Airway epithelial cell (primary cell): Measurements from ENCODE around the gene DENR. TPM values are rescaled to one million over a fixed set of nuclear protein-coding genes. Genes with fewer than 3 reads are reported as not detected.

Experiments
- total RNA-seq: library from RNA; depleted of rRNA; stranded (reverse); fragments of >200 nt; gene quantifications from 2 replicates; pipeline ENCODE4 v1.2.3, GENCODE V29; 2015

The DENR gene
- total RNA-seq, result 38.8 and 41.3 TPM in 2 replicates

GRCh38 chr12:122752464-122753318 lies at the start of gene DENR:
DENR (plus strand) TSS chr12:122752824; CDS start chr12:122753702, 878 bp downstream.

GRCh38 chr12:122702890-122703611 lies 49.6 kb upstream of the DENR start, which contains the start of gene HCAR2:
HCAR2 (minus strand) TSS chr12:122703357; CDS start chr12:122703283, 74 bp downstream.

GRCh38 chr12:122716658-122717057 lies 36.0 kb upstream of the DENR start, which contains the start of gene HCAR3:
HCAR3 (minus strand) TSS chr12:122716811; CDS start chr12:122716737, 74 bp downstream.

GRCh38 chr12:122730215-122731014 lies 22.2 kb upstream of the DENR start, which contains the start of gene HCAR1:
HCAR1 (minus strand) TSS chr12:122730844; CDS start chr12:122730339, 505 bp downstream.

Other genes starting within 250 kb of the DENR start
- gene RSRC2, start 225.9 kb upstream of the DENR start, total RNA-seq, result 28.8 and 36.7 TPM in 2 replicates
- gene KNTC1, start 225.6 kb upstream of the DENR start, total RNA-seq, result 17.1 and 23.4 TPM in 2 replicates
- 3.9 and 5.1 TPM in 2 replicates for gene HCAR2, start 49.5 kb upstream of the DENR start, total RNA-seq
- 0.70 and 2.0 TPM in 2 replicates for gene HCAR3, start 36.0 kb upstream of the DENR start, total RNA-seq
- 0.05 and 0.21 TPM in 2 replicates for gene HCAR1, start 22.0 kb upstream of the DENR start, total RNA-seq
- 0.14 TPM in 1 of 2 replicates, not detected in the other for gene CCDC62, start 21.7 kb downstream of the DENR start, total RNA-seq
- gene HIP1R, start 82.6 kb downstream of the DENR start, total RNA-seq, result 49.5 and 50.5 TPM in 2 replicates
- 71.3 and 77.0 TPM in 2 replicates for gene VPS37B, start 143.3 kb downstream of the DENR start, total RNA-seq
- 4.1 and 7.2 TPM in 2 replicates for gene ABCB9, start 213.6 kb downstream of the DENR start, total RNA-seq
- 9.8 and 14.2 TPM in 2 replicates for gene OGFOD2, start 222.4 kb downstream of the DENR start, total RNA-seq
- 255 and 280 TPM in 2 replicates for gene ARL6IP4, start 227.9 kb downstream of the DENR start, total RNA-seq